Keratinocyte (primary cell): Measurements from ENCODE around the gene HLA-DQA1. TPM values are rescaled to one million over a fixed set of nuclear protein-coding genes. Genes with fewer than 3 reads are reported as not detected.
A peak's percentile ranks its signal among the peaks of the same experiment; 100 is the strongest.

Experiments used
- DNase-seq: peaks from one replicate; pipeline ENCODE4 v3.0.0-alpha.2; 2011; ENCODE audit warnings: low read depth, missing footprints, low spot score
- FAIRE-seq: peaks from 2 replicates; lab custom pipeline; 2011; peaks lifted over from hg19 to GRCh38; lab: Jason Lieb, UNC
- H2AFZ ChIP-seq: 2 replicates; pipeline ENCODE4 v1.6.0; 2012; ENCODE audit warnings: low read length, control low read depth, inconsistent platforms; ENCODE audit not compliant: control insufficient read depth
- H3K27ac ChIP-seq: 2 replicates; pipeline ENCODE4 v1.5.1; 2011; ENCODE audit warnings: low read length; ENCODE audit not compliant: control insufficient read depth, insufficient read depth
- H3K27me3 ChIP-seq: 3 replicates; pipeline ENCODE4 v1.6.0; 2011; ENCODE audit warnings: low read length; ENCODE audit not compliant: control insufficient read depth, insufficient read depth; ENCODE audit errors: extremely low read depth
- H3K36me3 ChIP-seq, 2 experiments: 2 replicates in 1 of 2; 3 replicates in 1 of 2; pipeline ENCODE4 v1.5.1; 2011; ENCODE audit warnings: low read length in 2 of 2, mild to moderate bottlenecking in 1 of 2; ENCODE audit not compliant: control insufficient read depth in 2 of 2, insufficient read depth in 2 of 2; ENCODE audit errors: extremely low read depth in 1 of 2
- H3K4me1 ChIP-seq: 3 replicates; pipeline ENCODE4 v1.5.1; 2011; ENCODE audit warnings: low read length; ENCODE audit not compliant: control insufficient read depth, insufficient read depth; ENCODE audit errors: extremely low read depth
- H3K4me2 ChIP-seq: 3 replicates; pipeline ENCODE4 v1.6.0; 2011; ENCODE audit warnings: low read depth, low read length; ENCODE audit not compliant: control insufficient read depth, insufficient read depth; ENCODE audit errors: extremely low read depth
- H3K4me3 ChIP-seq, 3 experiments: fragments of 200-600 bp in 1 of 3; sonication (generic) in 1 of 3; 2 replicates in 2 of 3; 3 replicates in 1 of 3; pipeline ENCODE4 v1.5.1; 2011 to 2016; ENCODE audit warnings: low read length in 3 of 3, mild to moderate bottlenecking in 3 of 3, control low read depth in 2 of 3, inconsistent platforms in 1 of 3, low read depth in 1 of 3, mixed read lengths in 1 of 3, mixed run types in 1 of 3, moderate library complexity in 1 of 3; ENCODE audit not compliant: control insufficient read depth in 2 of 3, insufficient read depth in 2 of 3; ENCODE audit errors: extremely low read depth in 1 of 3
- H3K79me2 ChIP-seq: 2 replicates; pipeline ENCODE4 v1.6.0; 2012; ENCODE audit warnings: low read length; ENCODE audit not compliant: control insufficient read depth, insufficient read depth
- H3K9ac ChIP-seq: 3 replicates; pipeline ENCODE4 v1.6.0; 2011; ENCODE audit warnings: low read length; ENCODE audit not compliant: control insufficient read depth, insufficient read depth; ENCODE audit errors: extremely low read depth
- H3K9me1 ChIP-seq: 3 replicates; pipeline ENCODE4 v1.6.0; 2011; ENCODE audit warnings: low read length; ENCODE audit not compliant: control insufficient read depth, insufficient read depth; ENCODE audit errors: extremely low read depth
- H3K9me3 ChIP-seq: 2 replicates; pipeline ENCODE4 v1.5.1; 2012; ENCODE audit warnings: low read depth, low read length; ENCODE audit not compliant: control insufficient read depth
- H4K20me1 ChIP-seq: 3 replicates; pipeline ENCODE4 v1.6.0; 2011; ENCODE audit warnings: low read length; ENCODE audit not compliant: control insufficient read depth, insufficient read depth; ENCODE audit errors: extremely low read depth
- EZH2 ChIP-seq: IDR thresholded peaks from one replicate; pipeline ENCODE4 v1.6.1; 2012; ENCODE audit warnings: inconsistent platforms, mild to moderate bottlenecking, low read length, moderate library complexity
- dilution Hi-C: fragments of 300-500 bp; cut with MboI; formaldehyde crosslinking; loops from one replicate; pipeline ENCODE4 v1.7.0; 2020; ENCODE audit warnings: low sequenced_read_pairs; ENCODE audit not compliant: extremely low pct_ligation_motif_present
- polyA plus RNA-seq, 5 experiments: library from polyadenylated mRNA; depleted of rRNA in 3 of 5; stranded (reverse) in 3 of 5; stranded (forward) in 1 of 5; unstranded in 1 of 5; fragments of >200 nt; gene quantifications; 1 replicate in 1 of 5; 2 replicates in 3 of 5; 3 replicates in 1 of 5; pipeline versions ENCODE4 v1.2.1 to v1.2.3, GENCODE V29; 2011 to 2012; ENCODE audit warnings: missing spikeins in 2 of 5, low read depth in 1 of 5, low replicate concordance in 1 of 5
- TF ChIP-seq, protein P1 (sequence below), 3 experiments: IDR thresholded peaks in 1 of 3; conservative IDR thresholded peaks in 1 of 3; optimal IDR thresholded peaks in 1 of 3; 2 replicates in 2 of 3; 3 replicates in 1 of 3; pipeline versions ENCODE3 to v1.5.1; 2011; ENCODE audit warnings: low read length in 3 of 3, mild to moderate bottlenecking in 3 of 3, moderate library complexity in 2 of 3, control low read depth in 1 of 3, inconsistent platforms in 1 of 3; ENCODE audit not compliant: insufficient read depth in 2 of 3; ENCODE audit errors: extremely low read depth in 1 of 3

HLA-DQA1 gene
- polyA plus RNA-seq, 1 donor (not counting 4 experiments of a cell fraction or from before 2014, with no cell fraction given), result not detected

DNA sequence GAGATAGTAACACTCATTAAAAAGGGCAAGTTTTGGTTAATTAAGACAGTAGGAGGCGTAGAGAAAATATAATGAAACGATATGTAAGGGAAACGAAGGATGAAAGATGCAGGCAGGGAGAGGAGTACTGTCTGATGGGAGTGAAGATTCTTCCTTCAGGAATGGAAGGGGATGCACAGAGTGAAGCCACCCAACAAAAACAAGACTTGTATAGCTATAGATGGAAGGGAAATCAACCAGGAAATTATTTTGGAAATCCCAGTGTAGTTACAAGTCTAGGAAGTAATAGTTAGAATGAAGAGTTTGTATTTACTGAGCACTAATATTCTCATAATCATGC is 27.8 kb upstream of the HLA-DQA1 start:
- TF ChIP-seq EZH2, result no peak
- TF ChIP-seq, protein P1, sequence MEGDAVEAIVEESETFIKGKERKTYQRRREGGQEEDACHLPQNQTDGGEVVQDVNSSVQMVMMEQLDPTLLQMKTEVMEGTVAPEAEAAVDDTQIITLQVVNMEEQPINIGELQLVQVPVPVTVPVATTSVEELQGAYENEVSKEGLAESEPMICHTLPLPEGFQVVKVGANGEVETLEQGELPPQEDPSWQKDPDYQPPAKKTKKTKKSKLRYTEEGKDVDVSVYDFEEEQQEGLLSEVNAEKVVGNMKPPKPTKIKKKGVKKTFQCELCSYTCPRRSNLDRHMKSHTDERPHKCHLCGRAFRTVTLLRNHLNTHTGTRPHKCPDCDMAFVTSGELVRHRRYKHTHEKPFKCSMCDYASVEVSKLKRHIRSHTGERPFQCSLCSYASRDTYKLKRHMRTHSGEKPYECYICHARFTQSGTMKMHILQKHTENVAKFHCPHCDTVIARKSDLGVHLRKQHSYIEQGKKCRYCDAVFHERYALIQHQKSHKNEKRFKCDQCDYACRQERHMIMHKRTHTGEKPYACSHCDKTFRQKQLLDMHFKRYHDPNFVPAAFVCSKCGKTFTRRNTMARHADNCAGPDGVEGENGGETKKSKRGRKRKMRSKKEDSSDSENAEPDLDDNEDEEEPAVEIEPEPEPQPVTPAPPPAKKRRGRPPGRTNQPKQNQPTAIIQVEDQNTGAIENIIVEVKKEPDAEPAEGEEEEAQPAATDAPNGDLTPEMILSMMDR (optimal IDR thresholded peaks at IDR 0.05 in 1 of 3, IDR thresholded peaks at IDR 0.05 in 1 of 3, conservative IDR thresholded peaks at IDR 0.05 in 1 of 3; ENCODE audit: extremely low read depth in 1 of 3, insufficient read depth in 2 of 3, low read length in 3 of 3), result no peak
- H3K79me2 ChIP-seq, result no peaks in the 10 kb centered on the region
- no peaks in the 10 kb centered on the region for H4K20me1 ChIP-seq
- H3K9me1 ChIP-seq, result no peaks in the 10 kb centered on the region
- no peaks in the 10 kb centered on the region for H3K27me3 ChIP-seq
- no peak overlapping the region for H2AFZ ChIP-seq
- H3K36me3 ChIP-seq, result no peaks in the 10 kb centered on the region
- no peak overlapping the region for H3K9ac ChIP-seq
- H3K4me2 ChIP-seq, result no peak overlapping the region
- H3K4me1 ChIP-seq, result no peaks in the 10 kb centered on the region
- FAIRE-seq (no peak), DNase-seq (no peak)
- dilution Hi-C loops, result no loop called here
- H3K27ac ChIP-seq, result no peak overlapping the region
- no peaks in the 10 kb centered on the region for H3K9me3 ChIP-seq
- no peak overlapping the region for H3K4me3 ChIP-seq

DNA sequence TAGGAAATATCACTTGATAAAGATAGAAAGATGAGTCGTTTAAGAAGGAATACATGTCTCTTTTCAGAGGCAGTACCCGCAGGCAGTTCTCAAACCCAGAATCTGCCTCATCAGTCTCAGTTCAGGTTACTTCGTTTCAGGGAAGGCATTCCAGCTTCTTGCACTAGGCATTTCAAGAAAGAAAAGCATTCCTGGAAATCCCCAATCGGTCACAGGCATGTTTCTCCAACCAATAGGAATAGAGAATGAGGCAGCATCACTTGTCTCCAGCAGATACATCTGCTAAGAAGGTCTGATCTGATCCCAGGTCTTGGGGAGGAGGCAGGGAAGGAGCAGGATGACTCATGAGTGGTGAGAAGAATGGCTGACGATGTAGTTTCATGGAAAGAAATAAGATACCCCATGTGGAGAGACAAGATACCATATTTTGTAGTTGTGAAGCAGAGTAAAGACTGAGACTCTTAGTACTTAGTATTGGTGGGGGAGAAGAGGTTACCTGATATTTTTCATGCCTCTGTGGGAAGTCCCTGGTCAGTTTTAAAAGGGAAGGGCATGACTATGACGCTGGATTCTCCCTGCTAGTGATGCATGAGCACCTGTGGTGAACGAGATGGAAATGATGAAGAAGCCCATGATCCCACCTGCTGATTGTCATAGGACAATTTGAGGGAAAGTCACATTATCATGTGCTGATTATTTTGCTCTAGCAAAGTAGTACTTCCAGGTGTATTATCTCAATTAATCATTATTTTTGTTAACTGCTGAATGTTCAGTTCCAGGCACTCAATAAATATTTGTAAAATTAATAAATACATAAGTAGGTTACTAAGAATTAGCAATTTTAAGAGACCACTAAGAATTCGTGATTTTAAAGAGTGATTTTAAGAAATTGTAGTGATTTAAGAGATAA is 27.2 kb upstream of the HLA-DQA1 start:
- Histone ChIP-seq H3K9ac (peak overlapping the region; percentile 9), H3K9me1 (no peaks in the 10 kb centered on the region), H3K4me3 (peak overlapping the region in 1 of 3 experiments; percentile 59), H3K27me3 (no peaks in the 10 kb centered on the region), H2AFZ (peak overlapping the region; percentile 74), H3K79me2 (no peaks in the 10 kb centered on the region), H3K4me2 (peak overlapping the region; percentile 77), H3K9me3 (no peaks in the 10 kb centered on the region), H3K27ac (peak overlapping the region; percentile 44), H4K20me1 (no peaks in the 10 kb centered on the region), H3K4me1 (no peaks in the 10 kb centered on the region), H3K36me3 (no peaks in the 10 kb centered on the region)
- DNase-seq, result peak; percentile 94
- dilution Hi-C loops, result no loop called here
- no peak for TF ChIP-seq EZH2
- TF ChIP-seq, protein P1 (optimal IDR thresholded peaks at IDR 0.05 in 1 of 3, IDR thresholded peaks at IDR 0.05 in 1 of 3, conservative IDR thresholded peaks at IDR 0.05 in 1 of 3; ENCODE audit: extremely low read depth in 1 of 3, insufficient read depth in 2 of 3, low read length in 3 of 3), result no peak
- FAIRE-seq, result peak; percentile 94
